DMS153 treated with DMSO at 0.1 percent for 48 hours (cell line): ENCODE results near the gene MIR17HG.
A peak's percentile ranks its signal among the peaks of the same experiment; 100 is the strongest.

Source experiments
- DNase-seq: peaks from one replicate; lab custom pipeline; 2025; ENCODE audit not compliant: unreplicated experiment; lab: John Stamatoyannopoulos, UW

The MIR17HG gene

GRCh38 chr13:91368101-91368500, 20.6 kb downstream of the MIR17HG start:
- DNase-seq: no peak

GRCh38 chr13:91368676-91369440, 21.4 kb downstream of the MIR17HG start:
- DNase-seq: no peak

DNA sequence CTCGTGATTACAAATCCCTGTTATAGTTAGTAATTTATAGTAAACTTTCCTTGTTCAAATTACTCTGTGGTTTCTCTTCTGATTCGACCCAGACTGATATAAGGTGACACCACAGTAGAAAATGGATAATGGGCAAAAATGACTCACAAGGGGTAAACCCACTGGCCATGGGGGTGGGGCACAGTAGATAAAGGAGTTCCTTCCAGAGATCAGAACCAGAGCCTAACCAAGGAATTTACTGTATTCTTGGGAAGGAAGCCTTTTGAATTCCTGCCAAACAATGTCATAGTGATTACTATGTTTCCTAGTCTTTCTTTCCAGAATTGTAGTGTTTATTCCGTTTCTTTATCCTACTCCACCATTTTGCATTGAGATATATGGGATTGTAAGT, 21.9 kb downstream of the MIR17HG start:
- DNase-seq: no peak

DNA sequence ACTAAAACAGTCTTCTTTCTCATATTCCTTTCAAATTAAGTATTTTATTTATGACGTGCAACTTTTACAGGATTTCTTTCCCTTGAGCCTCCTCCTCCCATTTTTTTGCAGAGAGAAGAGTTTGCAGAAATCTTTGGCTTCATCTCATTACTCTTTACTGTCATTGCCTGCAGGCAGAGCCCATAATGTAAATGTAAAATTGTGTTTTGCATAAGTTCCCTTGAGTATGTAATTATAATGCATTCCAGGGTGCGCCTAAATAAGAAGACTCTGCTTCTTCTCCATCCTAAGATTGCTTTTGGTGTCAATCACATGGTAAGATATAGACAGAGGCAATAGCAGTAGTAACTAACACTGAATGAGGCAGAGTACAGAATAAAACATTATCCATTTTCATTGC, 23.0 kb downstream of the MIR17HG start:
- DNase-seq: no peak

DNA sequence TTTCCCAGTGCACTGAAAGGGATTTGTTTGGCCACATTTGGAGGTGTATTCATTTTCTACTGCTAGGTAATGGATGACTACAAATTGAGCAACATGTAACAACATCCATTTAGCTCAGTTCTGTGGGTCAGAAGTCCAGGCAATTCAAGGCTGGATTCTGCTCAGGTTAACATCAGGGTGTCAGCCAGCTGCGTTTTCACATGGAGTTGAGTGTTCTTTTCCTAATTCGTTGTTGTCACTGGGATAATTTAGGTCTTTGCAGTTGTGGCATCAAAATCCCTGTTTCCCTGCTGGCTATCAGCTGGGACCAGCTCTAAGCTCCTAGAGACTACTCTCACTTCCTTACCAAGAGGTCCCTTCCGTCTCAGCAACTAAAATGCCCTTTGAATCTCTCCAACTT, 25.4 kb downstream of the MIR17HG start:
- DNase-seq: no peak

DNA sequence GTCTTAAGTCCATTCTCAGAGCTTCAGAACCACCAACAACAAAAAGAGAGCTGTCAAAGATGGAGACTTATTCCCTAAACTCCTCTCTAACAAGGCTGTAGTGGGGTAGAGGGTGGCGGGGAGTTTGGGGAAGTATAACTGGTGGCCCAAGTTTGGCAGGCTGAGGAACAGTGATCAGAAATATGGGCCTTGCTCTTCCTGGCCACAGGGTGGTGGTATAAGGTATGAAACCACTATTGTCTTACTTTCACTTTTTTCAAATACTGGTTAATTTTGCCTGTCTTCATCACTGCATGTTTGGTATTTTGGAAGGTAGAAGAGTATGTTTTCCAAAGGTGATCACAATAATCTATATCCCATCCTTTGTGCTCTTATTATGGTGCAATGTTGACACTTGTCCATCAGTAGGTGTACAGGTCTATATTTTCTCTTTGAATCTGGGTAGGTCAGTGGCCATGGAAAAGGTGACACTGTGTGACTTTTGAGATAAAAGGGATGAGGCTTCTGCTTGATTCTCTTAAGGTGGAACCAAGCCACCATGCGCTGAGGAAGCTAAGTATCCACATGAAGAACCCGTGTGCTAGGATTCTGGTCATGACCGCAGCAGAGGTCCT, 27.7 kb downstream of the MIR17HG start:
- no peak for DNase-seq

GRCh38 chr13:91381371-91381770, 33.9 kb downstream of the MIR17HG start:
- DNase-seq: no peak

DNA sequence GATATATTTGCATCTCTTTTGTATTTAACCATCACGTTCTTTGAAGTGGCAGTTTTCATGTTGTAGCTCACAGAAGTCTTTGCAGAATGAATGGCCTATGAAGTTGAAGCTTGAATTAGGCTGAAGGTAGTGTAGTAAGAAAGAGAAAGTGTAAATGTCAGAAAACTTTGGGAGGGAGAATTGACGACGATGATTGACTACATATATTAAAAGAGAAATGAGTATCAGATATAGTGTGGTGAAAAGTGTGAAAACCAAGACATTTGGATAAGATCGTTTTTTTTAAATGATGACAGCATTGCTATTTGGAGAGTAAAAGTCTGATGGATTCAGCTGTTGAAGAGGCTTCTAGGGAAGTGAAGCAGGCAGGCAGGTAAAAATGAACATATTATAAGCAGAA, 36.3 kb downstream of the MIR17HG start:
- DNase-seq: no peak

- no peak for DNase-seq
These were observed 37.4 kb downstream of the MIR17HG start for GRCh38 chr13:91384896-91385295.

DNA sequence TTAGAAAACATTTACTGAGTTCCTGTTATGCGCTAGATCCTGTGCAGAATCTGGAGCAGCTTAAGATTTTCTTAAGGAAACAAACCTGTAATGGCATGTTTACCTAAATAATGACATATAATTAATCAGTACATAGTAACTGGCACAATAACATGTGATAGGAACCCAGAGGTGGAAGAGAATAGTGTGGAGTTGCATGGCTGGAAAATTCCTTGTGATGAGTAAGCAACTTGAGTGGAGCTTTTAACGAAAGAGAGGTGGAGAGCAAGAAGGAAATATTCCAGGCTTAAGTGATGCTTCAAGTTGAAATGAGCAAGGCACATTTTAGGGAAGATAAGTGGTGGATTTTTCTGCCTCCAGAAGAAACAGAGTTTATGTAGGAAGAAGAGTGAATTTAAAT, 41.7 kb downstream of the MIR17HG start:
- no peak for DNase-seq

- DNase-seq: no peak
These were observed 50.1 kb downstream of the MIR17HG start for GRCh38 chr13:91397595-91397994.

GRCh38 chr13:91398413-91399188, 51.1 kb downstream of the MIR17HG start, which contains the start of gene GPC5:
Gene GPC5, plus strand, starts transcription at chr13:91398621.
- peak; percentile 43 for DNase-seq

DNA sequence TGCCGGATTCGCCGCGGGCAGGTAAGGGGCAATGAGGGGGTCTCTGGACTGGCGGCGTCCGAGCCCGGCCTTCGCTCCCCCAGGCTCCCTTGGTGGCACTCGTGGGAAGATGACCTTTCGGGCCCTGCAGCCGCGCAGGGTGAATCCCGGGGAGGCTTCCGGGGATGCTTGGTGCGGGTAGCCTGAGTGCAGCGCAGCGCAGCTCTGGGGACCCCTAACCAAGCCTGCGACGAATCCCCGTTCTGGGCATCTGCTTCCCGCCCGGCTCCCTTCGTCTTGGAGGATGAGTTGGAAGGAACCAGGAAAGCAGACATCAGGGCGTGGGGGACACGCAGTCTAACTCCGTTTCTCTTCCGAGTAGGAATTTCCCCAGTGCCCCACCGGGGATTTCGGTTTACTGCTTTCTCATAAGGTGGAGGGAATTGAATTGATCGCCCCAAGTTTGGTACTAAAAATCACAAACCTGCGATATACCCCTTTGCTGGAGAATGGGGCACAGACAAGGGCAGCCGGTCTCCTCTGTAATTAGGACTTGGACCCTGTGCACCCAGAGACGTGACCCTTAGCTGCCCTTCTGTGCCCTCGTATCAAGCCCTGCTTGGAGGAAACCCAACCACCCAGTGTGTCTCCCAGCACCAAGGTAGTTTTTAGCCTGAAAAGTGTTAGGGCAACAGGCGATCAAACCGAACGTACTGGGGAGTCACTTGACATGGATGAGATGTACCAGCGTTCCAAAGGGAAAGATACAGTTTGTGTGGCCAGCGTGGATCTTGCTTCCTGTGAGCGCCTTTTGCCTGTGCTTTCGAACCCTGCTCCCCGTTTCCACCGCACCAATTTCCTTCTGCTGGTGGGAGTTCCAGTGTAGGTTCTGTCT, 51.9 kb downstream of the MIR17HG start:
- no peak for DNase-seq

- DNase-seq: no peak
These were observed 52.5 kb downstream of the MIR17HG start for GRCh38 chr13:91400063-91400399.

DNA sequence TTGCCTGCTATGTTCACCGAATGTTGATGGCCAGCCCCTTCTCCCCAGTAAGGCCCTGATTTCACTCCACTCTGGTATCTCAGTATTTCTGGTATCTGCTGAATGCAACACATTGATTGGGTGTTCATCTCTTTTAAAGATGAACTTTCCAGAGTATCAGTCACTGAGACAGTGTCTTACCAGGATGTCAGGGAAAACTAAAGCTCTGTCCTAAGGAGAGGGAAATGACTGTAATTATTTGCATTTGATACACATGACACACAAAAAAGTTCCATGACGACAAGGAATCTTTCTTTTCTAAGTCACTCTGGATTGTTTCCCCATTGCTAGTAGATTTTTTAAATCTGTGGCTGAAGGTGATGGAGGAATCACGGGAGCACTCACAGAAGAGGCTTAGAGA, 53.2 kb downstream of the MIR17HG start:
- DNase-seq: no peak

DNA sequence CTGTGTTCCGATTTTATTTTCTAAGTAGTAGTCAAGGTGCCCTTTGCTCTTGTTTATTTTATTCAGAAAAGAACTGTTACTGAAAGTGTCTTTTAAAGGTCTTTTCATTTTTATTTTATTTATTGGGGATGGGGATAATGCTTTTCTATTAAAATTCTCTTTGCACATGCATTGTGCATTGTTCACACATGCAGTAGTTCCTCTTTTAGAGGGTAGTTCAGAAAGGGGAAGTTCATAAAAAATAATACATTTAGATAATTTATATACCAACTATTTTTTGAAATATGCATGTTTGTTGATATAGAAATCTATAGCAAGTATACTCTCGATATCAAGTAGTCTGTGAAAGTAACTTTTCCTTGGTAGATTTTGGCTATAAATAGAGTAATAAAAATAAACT, 54.4 kb downstream of the MIR17HG start:
- no peak for DNase-seq
